WERI-Rb-1 (cell line): Measurements from ENCODE around the gene AVPR2.
A peak's percentile ranks its signal among the peaks of the same experiment; 100 is the strongest.

Experiments
- DNase-seq: peaks from one replicate; pipeline ENCODE4 v3.0.0-alpha.2; 2020
- H3K27ac ChIP-seq: fragments of 250-450 bp; sonication (Bioruptor Pico); 2 replicates; pipeline ENCODE4 v1.5.1; 2020; ENCODE audit warnings: mild to moderate bottlenecking, moderate library complexity
- H3K27me3 ChIP-seq: fragments of 250-450 bp; sonication (Bioruptor Pico); 2 replicates; pipeline ENCODE4 v1.5.1; 2021; ENCODE audit warnings: mild to moderate bottlenecking, low read depth, moderate library complexity; ENCODE audit not compliant: insufficient read depth, severe bottlenecking
- H3K36me3 ChIP-seq: fragments of 250-450 bp; sonication (Bioruptor Pico); 2 replicates; pipeline ENCODE4 v1.5.1; 2020; ENCODE audit warnings: mild to moderate bottlenecking, moderate library complexity
- H3K4me3 ChIP-seq: 2 replicates; pipeline ENCODE4 v1.5.1; 2011; ENCODE audit warnings: low read depth, mild to moderate bottlenecking, control low read depth, low read length
- H3K9me3 ChIP-seq: fragments of 250-450 bp; sonication (Bioruptor Pico); 2 replicates; pipeline ENCODE4 v1.5.1; 2021; ENCODE audit warnings: mild to moderate bottlenecking, moderate library complexity; ENCODE audit not compliant: severe bottlenecking
- CTCF ChIP-seq: IDR thresholded peaks from 2 replicates; pipeline ENCODE4 v1.5.1; 2011; ENCODE audit warnings: low read depth, mild to moderate bottlenecking, control low read depth, inconsistent platforms, low read length

AVPR2 gene

DNA sequence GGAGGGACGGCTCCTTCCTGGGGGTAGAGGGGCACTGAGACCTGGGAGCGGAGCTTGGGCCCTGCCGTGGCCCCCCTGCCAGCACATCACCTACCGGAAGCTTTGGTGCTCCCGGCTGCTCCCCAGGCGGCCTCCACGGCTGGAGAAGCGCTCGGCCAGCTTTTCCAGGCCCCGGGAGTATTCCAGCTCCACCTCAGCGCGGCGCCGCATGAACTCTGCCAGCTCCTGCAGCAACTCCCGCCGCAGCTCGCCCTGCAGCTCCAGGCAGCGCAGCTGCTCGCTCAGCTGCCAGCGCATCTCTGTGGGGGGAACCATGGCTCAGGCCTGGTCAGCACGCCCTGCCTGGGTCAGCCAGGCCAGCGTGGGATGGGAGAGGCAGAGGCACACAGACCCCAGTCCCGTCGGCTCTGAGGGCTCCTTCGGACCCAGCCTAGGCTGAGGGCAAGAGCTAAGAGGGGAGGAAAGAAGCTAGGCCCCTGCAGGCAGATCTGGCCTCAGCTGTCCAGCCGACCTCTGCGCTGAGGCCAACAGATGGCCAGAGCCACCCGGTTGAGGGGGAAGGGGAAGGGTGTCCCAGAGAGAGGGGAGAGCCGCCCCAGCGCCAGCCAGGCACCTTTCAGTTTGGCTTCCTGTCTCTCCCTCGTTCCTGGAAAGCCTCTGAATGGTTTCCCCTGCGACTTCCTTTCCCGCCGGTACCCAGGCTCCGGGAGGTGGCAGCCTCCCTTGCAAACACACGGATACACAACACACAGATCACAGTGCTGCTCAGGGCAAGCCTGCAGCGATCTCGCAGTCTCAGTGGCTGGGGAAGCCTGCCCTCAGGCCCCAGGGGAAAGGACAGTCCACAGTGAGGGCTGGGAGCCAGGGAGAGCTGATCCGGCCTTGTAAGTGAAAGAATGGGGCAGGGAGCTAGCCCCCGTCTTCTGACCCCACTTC is 17.3 kb downstream of the AVPR2 start:
- Histone ChIP-seq H3K27ac (peak overlapping the region; percentile 92), H3K36me3 (peaks cover 8% of the 10 kb centered on the region), H3K4me3 (peak overlapping the region; percentile 46), H3K9me3 (no peaks in the 10 kb centered on the region), H3K27me3 (peaks cover 15% of the 10 kb centered on the region)
- DNase-seq, result peak; percentile 85
- peak; percentile 1; the same call in 1 of the 2 replicates for TF ChIP-seq CTCF

GRCh38 chrX:153922932-153923857 is 18.7 kb downstream of the AVPR2 start:
- TF ChIP-seq CTCF, result peak; percentile 95
- Histone ChIP-seq H3K27me3 (peaks cover 9% of the 10 kb centered on the region), H3K36me3 (no peaks in the 10 kb centered on the region), H3K27ac (peak overlapping the region; percentile 92), H3K9me3 (no peaks in the 10 kb centered on the region), H3K4me3 (no peak overlapping the region)
- peak; percentile 91 for DNase-seq

DNA sequence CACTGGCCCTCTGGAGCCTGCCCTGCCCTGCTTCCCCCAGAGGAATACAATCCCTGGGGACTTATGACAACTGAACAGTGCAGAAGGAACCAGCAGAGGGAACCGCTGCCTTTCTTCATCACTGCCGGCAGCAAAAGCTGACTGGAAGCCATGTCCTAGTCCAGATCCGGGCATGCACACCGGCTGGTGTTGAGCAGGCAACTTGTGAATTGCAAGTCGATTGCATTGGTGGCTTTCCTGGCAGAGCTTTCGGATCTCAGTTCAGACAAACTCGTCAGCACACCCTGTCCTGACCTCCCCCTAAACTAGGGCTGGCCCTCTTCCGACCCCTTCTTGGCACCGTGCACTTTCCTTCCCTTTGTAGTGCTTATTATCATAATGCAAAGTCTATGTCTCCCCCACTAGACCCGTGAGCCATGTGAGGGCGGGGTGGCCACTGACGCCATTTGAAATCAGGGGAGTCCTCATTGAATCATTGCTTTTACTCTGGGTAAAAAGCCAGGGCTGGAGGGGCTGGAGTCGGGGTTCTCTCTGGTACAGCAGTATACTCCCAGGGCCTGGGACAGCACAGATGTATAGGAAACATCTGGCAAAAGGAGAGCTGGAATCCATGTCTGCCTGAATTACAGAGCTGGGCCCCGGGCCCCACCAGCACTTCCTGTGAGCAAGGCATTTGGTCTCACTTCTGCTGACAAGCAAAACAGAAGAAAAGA is 19.8 kb downstream of the AVPR2 start:
- no peak overlapping the region for H3K4me3 ChIP-seq
- peaks cover 9% of the 10 kb centered on the region for H3K27me3 ChIP-seq
- TF ChIP-seq CTCF, result peak; percentile 71
- peak; percentile 81 for DNase-seq
- H3K36me3 ChIP-seq, result peaks cover 5% of the 10 kb centered on the region
- H3K27ac ChIP-seq, result no peak overlapping the region; the same call in 1 of the 2 replicates
- H3K9me3 ChIP-seq, result no peaks in the 10 kb centered on the region

DNA sequence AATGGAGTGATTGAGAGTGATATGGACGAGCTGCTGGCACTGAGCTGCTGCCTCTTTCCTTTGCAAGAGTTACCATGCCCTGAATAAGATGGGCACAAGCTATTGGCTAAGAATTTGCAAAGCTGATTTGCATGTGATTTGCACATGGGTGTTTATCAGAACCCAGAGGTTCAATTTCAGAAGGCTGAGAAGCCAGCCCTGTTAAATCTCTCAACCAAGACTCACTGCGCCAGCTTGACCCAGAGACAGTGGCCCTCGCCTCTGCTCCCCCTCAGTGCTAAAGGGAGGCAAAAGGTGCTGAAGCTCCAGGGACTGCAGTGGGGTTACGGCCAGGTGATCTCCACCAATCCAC is 20.9 kb downstream of the AVPR2 start:
- DNase-seq, result no peak
- TF ChIP-seq CTCF, result no peak
- peaks cover 6% of the 10 kb centered on the region for H3K27me3 ChIP-seq
- no peaks in the 10 kb centered on the region for H3K9me3 ChIP-seq
- peaks cover 15% of the 10 kb centered on the region for H3K36me3 ChIP-seq
- H3K4me3 ChIP-seq, result no peak overlapping the region
- H3K27ac ChIP-seq, result no peak overlapping the region

DNA sequence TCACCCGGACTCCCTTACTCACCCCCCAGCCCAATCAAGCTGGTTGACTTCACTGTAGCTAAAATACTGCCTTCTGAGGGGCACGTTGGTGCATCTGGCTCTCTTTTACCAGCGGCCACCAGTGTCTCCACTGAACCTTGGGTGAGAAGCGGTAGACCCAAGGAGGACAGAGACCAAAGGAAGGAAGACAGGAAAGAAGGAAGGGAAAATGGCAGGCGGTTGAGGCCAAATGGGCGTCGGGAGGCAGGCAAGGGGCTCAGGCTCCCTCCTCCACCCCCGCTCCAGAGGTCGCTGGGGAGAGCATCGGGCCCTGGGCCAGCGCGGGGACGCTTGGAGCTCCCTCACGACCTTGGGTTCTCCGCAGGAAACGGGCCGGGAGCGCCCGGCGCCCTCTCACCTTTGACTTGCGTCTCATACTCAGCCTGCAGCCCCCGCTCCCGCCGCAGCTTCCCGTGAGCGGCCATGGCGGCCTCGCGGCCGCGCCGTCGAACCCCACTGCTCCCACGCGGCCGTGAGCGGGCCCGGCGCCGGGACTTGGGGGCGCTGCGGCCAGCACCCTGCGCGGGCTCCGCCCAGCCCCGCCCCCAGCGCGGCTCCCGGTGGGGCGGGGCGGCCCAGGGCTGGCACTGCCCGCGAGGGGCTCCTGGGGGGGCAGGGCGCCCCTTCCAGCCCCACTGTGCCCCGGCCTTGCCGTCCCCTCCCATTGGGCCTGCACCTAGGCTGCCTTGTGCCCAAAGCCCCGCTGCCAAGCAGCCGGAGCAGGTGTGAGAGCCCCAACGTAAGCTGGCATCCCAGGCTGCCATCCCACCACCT is 21.5 kb downstream of the AVPR2 start, which contains the start of gene ARHGAP4:
TSS of gene ARHGAP4 (minus strand) at position 526 of the 813 bp plus-strand sequence. CDS start at position 464, 62 bp downstream.
- Histone ChIP-seq H3K9me3 (no peaks in the 10 kb centered on the region), H3K27me3 (peaks cover 4% of the 10 kb centered on the region), H3K27ac (peak within 1 kb of the TSS; percentile 96), H3K36me3 (peaks cover 21% of the 10 kb centered on the region), H3K4me3 (peak within 1 kb of the TSS; percentile 57)
- no peak for DNase-seq
- TF ChIP-seq CTCF, result no peak
